ENCODE results near the gene PHF24.
A peak's percentile ranks its signal among the peaks of the same experiment; 100 is the strongest.
"Not testable (repeated sequence)": the region's sequence is repeated elsewhere in the genome, so short reads cannot be mapped to it uniquely, and the experiment has no call there.

Gene PHF24

GRCh38 chr9:34957492-34958410 is at the start of gene PHF24:
PHF24 (plus strand) TSS chr9:34958285; CDS start chr9:34971299, 13,014 bp downstream.
- DNase-seq (ENCODE audit: insufficient read length, low spot score) (no peak), FAIRE-seq (no peak)
- peak; percentile 12 for TF ChIP-seq CTCF (IDR thresholded peaks at IDR 0.05; ENCODE audit: insufficient read depth, missing control alignments)

- DNase-seq (ENCODE audit: insufficient read length, low spot score) (no peak), FAIRE-seq (no peak)
- TF ChIP-seq CTCF (IDR thresholded peaks at IDR 0.05; ENCODE audit: insufficient read depth, missing control alignments) = no peak
These were observed 31.0 kb upstream of the PHF24 start for GRCh38 chr9:34927061-34927460.

- DNase-seq (ENCODE audit: insufficient read length, low spot score) = no peak
- no peak for TF ChIP-seq CTCF (IDR thresholded peaks at IDR 0.05; ENCODE audit: insufficient read depth, missing control alignments)
- no peak for FAIRE-seq
These were observed 29.2 kb upstream of the PHF24 start for GRCh38 chr9:34928921-34929320.

- FAIRE-seq (peak; percentile 29), DNase-seq (ENCODE audit: insufficient read length, low spot score) (peak; percentile 31)
- TF ChIP-seq CTCF (IDR thresholded peaks at IDR 0.05; ENCODE audit: insufficient read depth, missing control alignments) = peak; percentile 67
These were observed 28.5 kb upstream of the PHF24 start for GRCh38 chr9:34929506-34930102.

GRCh38 chr9:34939989-34940388 is 18.1 kb upstream of the PHF24 start:
- FAIRE-seq; DNase-seq (ENCODE audit: insufficient read length, low spot score): not testable (repeated sequence)

- FAIRE-seq = no peak
- no peak for DNase-seq (ENCODE audit: insufficient read length, low spot score)
- no peak for TF ChIP-seq CTCF (IDR thresholded peaks at IDR 0.05; ENCODE audit: insufficient read depth, missing control alignments)
These were observed 9.6 kb upstream of the PHF24 start for GRCh38 chr9:34948451-34948850.

- FAIRE-seq (no peak), DNase-seq (ENCODE audit: insufficient read length, low spot score) (no peak)
- TF ChIP-seq CTCF (IDR thresholded peaks at IDR 0.05; ENCODE audit: insufficient read depth, missing control alignments) = no peak
These were observed 3.9 kb upstream of the PHF24 start for GRCh38 chr9:34954225-34954624.

- DNase-seq (ENCODE audit: insufficient read length, low spot score); FAIRE-seq: not testable (repeated sequence)
These were observed 2.0 kb upstream of the PHF24 start for GRCh38 chr9:34956066-34956465.
